KG1 (cell line): ENCODE measurements around the gene CFAP69.
"Not testable (repeated sequence)": the region's sequence is repeated elsewhere in the genome, so short reads cannot be mapped to it uniquely, and the experiment has no call there.

Experiments
- DNase-seq: peaks from one replicate; lab custom pipeline; 2025; lab: John Stamatoyannopoulos, UW

CFAP69 gene

DNA sequence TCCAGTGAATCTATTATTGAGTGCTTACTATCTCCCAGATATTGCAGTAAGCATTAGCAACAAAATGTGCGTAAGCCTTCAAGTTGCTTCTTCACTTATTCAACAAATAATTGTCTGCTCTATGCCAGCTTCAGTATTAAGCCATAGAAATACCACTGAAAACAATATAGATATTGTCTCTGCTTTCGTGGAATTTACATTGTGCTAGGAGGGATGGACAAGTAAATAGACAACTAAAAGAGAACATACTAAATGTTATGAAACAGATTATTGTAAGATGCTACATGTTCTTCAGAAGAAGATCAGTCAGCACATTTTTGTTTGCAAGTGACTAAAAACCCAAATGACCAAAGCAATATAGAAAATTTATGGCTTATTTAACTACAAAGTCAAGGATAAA is 27.3 kb downstream of the CFAP69 start:
- no peak for DNase-seq

DNA sequence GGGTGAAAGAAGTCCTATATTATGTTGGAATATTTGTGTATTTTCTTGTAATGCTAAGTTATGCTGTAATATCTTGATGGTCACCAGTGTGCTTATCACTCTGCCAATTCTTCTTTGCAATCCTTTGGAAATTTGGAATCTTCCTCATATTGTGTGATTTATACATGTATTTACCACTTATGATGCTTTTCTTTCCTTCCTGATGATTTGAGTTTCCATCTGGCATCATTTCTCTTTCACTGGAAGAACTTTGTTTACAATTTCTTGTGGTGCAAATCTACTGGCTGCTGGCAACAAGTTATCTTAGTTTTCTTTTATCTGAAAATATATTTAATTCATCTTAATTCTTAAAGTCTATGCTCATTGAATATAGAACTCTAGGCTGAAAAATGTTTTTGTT is 29.2 kb downstream of the CFAP69 start:
- DNase-seq, result no peak

- no peak for DNase-seq
Observed at GRCh38 chr7:90276033-90276728, 31.2 kb downstream of the CFAP69 start.

DNA sequence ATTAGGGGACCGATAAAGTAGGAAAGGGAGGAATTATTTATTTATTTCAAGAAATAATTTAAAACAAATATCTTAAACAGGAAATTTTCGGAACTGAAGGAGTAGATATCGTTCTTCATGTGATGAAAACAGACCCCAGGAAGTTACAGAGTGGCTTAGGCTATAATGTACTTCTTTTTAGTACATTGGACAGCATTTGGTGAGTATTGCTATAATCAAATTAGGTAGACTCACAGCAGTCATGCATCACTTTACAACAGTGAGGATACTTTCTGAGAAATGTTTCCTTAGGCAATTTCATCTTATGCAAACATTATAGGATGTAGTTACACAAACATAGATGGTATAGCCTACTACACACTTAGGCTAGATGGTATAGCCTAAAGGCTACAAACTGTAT is 43.2 kb downstream of the CFAP69 start:
- no peak for DNase-seq

DNA sequence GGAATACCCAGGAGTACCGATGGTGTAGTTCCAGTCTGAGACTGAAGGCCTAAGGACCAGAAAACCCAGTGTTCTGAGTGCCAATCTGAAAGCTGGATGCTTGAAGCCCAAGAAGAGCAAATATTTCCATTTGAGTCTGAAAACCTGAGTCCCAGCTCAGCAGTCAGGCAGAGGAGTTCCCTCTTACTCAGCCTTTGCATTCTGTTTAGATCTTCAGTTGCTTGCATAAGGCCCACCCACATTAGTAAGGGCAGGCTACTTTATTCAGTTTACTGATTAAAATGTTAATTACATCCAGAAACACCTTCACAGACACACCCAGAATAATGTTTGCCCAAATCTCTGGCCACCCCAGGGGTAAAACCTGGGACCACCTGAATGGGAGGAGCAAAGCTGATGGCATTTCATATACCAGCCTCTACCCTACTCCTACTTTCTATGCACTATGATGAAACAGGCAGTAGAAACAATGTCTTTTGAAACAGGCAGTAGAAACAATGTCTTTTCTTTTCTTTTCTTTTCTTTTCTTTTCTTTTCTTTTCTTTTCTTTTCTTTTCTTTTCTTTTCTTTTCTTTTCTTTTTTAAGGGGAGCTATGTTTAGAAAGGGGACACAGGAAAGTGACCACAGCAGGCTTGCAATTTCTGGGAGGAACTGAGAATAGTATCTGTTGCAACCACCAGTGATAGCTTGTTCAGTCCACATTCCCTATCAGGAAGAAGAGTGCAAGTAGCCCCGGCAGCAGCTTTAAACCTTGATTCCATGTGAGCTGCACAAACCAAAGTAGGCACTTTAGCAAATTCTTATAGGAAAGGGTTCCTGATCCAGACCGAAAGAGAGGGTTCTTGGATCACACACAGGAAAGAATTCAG is 45.5 kb downstream of the CFAP69 start:
- no peak for DNase-seq

GRCh38 chr7:90298145-90299038 is 53.4 kb downstream of the CFAP69 start:
- DNase-seq, result no peak

DNA sequence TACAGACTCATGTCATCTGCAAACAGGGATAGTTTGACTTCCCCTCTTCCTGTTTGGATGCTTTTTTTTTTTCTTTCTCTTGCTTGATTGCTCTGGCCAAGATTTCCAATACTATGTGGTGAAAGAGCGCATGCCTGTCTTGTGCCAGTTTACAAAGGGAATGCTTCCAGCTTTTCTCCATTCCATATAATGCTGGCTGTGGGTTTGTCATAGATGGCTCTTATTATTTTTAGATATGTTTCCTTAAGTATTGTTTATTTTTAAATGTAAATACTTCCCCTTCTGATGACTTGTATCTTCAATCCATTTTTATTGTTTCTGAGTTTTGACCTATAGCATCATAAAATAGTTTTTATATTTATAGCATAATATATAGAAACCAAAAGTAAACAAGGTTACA is 58.3 kb downstream of the CFAP69 start:
- DNase-seq, result no peak

- no peak for DNase-seq
Observed at GRCh38 chr7:90309872-90310271, 64.9 kb downstream of the CFAP69 start.

DNA sequence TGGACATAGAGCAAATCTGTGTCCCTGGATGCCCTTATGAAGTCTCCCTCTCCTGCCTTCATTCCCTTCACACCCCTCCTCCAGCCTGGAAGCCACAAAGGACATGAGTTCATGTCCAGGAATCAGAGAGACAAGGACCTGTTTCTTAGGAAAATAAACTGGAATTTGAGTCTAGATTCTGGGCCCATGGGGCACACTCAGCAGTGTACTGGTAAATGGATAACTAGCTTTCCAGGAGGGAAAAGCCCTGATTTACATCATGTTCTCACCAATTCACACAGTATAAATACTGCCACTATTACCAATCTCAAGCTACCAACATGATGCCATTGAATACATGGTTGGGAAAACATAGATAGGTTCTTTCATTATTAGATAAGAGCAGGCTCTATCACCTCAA is 66.2 kb downstream of the CFAP69 start:
- DNase-seq, result no peak

- DNase-seq, result no peak
Observed at GRCh38 chr7:90312745-90313144, 67.8 kb downstream of the CFAP69 start.

DNA sequence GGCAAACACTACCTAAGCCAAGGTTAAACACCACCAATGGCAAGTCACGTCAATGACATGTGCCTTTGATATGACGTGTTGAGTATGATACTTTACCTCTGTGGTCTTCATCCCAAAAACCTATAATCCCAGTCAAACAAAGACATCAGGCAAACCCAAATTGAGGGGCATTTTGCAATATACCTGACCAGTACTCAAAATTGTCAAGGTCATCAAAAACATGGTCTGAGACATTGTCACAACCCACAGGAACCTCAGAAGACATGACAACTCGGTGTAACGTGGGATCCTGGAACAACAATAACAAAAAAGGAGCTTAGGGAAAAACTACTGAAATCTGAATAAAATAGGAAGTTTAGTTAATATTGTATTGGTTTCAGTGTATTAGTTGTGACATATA is 68.9 kb downstream of the CFAP69 start:
- no peak for DNase-seq

- DNase-seq, result no peak
Observed at GRCh38 chr7:90320014-90320413, 75.0 kb downstream of the CFAP69 start.

DNA sequence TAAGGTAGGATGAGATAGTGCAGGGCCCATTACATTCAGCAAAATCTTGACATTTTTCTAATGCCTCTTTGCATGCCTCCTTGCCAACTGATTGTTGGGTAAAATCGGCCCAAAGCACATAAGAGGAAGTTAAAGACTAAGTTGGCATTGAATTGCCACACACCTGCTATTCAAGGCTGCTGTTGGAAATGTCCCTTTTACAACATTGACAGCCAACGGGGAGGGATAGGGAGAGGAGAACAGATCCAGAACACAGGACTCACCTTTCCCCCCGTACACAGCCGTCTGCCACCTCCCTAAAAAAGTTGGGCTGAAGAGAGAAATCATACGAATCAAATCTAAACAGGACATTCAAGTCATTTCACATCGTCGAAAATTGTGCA is 75.4 kb downstream of the CFAP69 start:
- DNase-seq, result no peak

GRCh38 chr7:90320801-90321494 is 76.0 kb downstream of the CFAP69 start, which contains the start of gene FAM237B:
Gene FAM237B (minus strand): TSS chr7:90321304. CDS start chr7:90319748, 1,556 bp downstream.
- DNase-seq, result no peak

DNA sequence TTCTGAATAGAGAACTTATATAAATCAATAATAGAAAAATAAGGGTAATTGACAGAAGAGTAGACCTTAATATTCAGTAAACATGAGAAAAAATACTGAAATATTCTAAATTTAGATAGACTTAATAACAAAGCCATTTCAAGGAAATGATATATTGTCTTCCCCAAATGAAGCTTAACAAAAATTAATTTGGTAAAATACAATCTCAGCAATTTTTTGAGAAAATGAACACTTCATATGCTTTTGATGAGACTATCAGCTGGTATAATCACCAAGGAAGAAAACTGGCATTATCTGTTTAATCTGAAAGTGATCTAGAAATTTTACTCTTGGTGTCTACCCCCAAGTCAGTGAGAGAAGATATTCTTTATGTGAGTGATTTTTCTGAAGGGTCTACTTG is 77.9 kb downstream of the CFAP69 start:
- DNase-seq, result no peak

GRCh38 chr7:90326500-90326899 is 81.5 kb downstream of the CFAP69 start:
- no peak for DNase-seq

- no peak for DNase-seq
Observed at GRCh38 chr7:90334193-90334843, 89.3 kb downstream of the CFAP69 start.

GRCh38 chr7:90334926-90335325 is 90.0 kb downstream of the CFAP69 start:
- not testable (repeated sequence) for DNase-seq

DNA sequence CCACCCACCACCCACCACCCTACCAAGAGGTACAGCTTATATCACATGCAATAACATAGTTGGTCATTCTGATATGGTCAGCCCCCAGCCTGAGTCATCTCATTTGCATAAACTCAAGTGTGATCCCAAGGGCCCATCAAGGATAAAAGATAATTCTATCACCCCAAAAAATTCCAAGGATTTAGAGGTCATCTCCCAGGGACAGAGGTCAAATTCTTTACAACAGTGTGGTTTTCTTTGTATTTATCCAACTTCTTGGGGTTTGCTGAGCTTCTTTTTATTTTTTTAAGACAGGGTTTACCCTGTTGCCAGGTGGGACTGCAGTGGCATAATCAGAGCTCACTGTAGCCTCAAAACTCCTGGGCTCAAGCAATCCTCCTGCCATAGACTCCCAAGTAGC is 92.1 kb downstream of the CFAP69 start:
- no peak for DNase-seq

DNA sequence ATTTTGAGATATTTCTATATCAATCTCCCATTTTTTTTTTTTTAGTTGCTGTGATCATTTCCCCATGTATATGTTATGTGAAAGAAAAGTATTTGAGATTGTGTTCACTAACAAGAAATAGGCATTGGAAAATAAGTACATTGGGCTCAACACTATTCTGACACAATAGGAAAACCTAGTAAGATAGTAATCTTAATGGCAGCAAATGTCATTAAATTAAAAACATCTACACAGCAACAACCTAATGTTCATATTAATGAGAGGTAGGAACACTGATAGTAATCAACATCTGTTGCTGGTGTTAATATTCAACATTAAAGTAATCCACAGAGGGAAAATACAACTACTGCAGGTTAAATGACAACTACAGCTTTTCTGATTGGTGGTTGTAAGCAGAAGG is 100.0 kb downstream of the CFAP69 start:
- no peak for DNase-seq
